Measurements from ENCODE around the gene KAT6B.

Gene KAT6B

GRCh38 chr10:74930965-74931364 is 104.6 kb downstream of the KAT6B start:
- FAIRE-seq = no peak

GRCh38 chr10:74932648-74933047 is 106.2 kb downstream of the KAT6B start:
- FAIRE-seq (no peak), DNase-seq (ENCODE audit: insufficient read length, low spot score) (no peak)
- TF ChIP-seq TAF1 (IDR thresholded peaks at IDR 0.05; ENCODE audit: low read depth, low read length) (no peak), PAX5 (IDR thresholded peaks at IDR 0.05; ENCODE audit: insufficient read depth, low read length, severe bottlenecking) (no peak), POU2F2 (IDR thresholded peaks at IDR 0.05; ENCODE audit: low read depth, low read length) (no peak), SPI1 (IDR thresholded peaks at IDR 0.05; ENCODE audit: low read depth, low read length) (no peak), POLR2A (IDR thresholded peaks at IDR 0.05; ENCODE audit: low read depth, low read length) (no peak), POLR2AphosphoS5 (IDR thresholded peaks at IDR 0.05; ENCODE audit: low read depth, low read length) (no peak)

More at GRCh38 chr10:74930965-74931364, 104.6 kb downstream of the KAT6B start:
- no peak for TF ChIP-seq POU2F2 (IDR thresholded peaks at IDR 0.05; ENCODE audit: low read depth, low read length)
- no peak for TF ChIP-seq POLR2AphosphoS5 (IDR thresholded peaks at IDR 0.05; ENCODE audit: low read depth, low read length)
- TF ChIP-seq SPI1 (IDR thresholded peaks at IDR 0.05; ENCODE audit: low read depth, low read length) = no peak
- TF ChIP-seq TAF1 (IDR thresholded peaks at IDR 0.05; ENCODE audit: low read depth, low read length) = no peak
- no peak for TF ChIP-seq POLR2A (IDR thresholded peaks at IDR 0.05; ENCODE audit: low read depth, low read length)
- TF ChIP-seq PAX5 (IDR thresholded peaks at IDR 0.05; ENCODE audit: insufficient read depth, low read length, severe bottlenecking) = no peak
- DNase-seq (ENCODE audit: insufficient read length, low spot score) = no peak

- TF ChIP-seq POLR2AphosphoS5 (IDR thresholded peaks at IDR 0.05; ENCODE audit: low read depth, low read length) (no peak), TAF1 (IDR thresholded peaks at IDR 0.05; ENCODE audit: low read depth, low read length) (no peak), SPI1 (IDR thresholded peaks at IDR 0.05; ENCODE audit: low read depth, low read length) (peak; percentile 72), POLR2A (IDR thresholded peaks at IDR 0.05; ENCODE audit: low read depth, low read length) (no peak), PAX5 (IDR thresholded peaks at IDR 0.05; ENCODE audit: insufficient read depth, low read length, severe bottlenecking) (no peak), POU2F2 (IDR thresholded peaks at IDR 0.05; ENCODE audit: low read depth, low read length) (no peak)
- FAIRE-seq (peak; percentile 47), DNase-seq (ENCODE audit: insufficient read length, low spot score) (no peak)
These were observed 107.9 kb downstream of the KAT6B start for GRCh38 chr10:74934100-74934812.

- TF ChIP-seq POLR2AphosphoS5 (IDR thresholded peaks at IDR 0.05; ENCODE audit: low read depth, low read length) = no peak
- no peak for TF ChIP-seq TAF1 (IDR thresholded peaks at IDR 0.05; ENCODE audit: low read depth, low read length)
- TF ChIP-seq PAX5 (IDR thresholded peaks at IDR 0.05; ENCODE audit: insufficient read depth, low read length, severe bottlenecking) = no peak
- TF ChIP-seq SPI1 (IDR thresholded peaks at IDR 0.05; ENCODE audit: low read depth, low read length) = no peak
- TF ChIP-seq POLR2A (IDR thresholded peaks at IDR 0.05; ENCODE audit: low read depth, low read length) = no peak
- TF ChIP-seq POU2F2 (IDR thresholded peaks at IDR 0.05; ENCODE audit: low read depth, low read length) = no peak
- DNase-seq (ENCODE audit: insufficient read length, low spot score) (no peak), FAIRE-seq (no peak)
These were observed 110.3 kb downstream of the KAT6B start for GRCh38 chr10:74936577-74937265.

- no peak for FAIRE-seq
- no peak for DNase-seq (ENCODE audit: insufficient read length, low spot score)
- TF ChIP-seq PAX5 (IDR thresholded peaks at IDR 0.05; ENCODE audit: insufficient read depth, low read length, severe bottlenecking) = no peak
- no peak for TF ChIP-seq POU2F2 (IDR thresholded peaks at IDR 0.05; ENCODE audit: low read depth, low read length)
- no peak for TF ChIP-seq POLR2AphosphoS5 (IDR thresholded peaks at IDR 0.05; ENCODE audit: low read depth, low read length)
- no peak for TF ChIP-seq TAF1 (IDR thresholded peaks at IDR 0.05; ENCODE audit: low read depth, low read length)
- no peak for TF ChIP-seq SPI1 (IDR thresholded peaks at IDR 0.05; ENCODE audit: low read depth, low read length)
- no peak for TF ChIP-seq POLR2A (IDR thresholded peaks at IDR 0.05; ENCODE audit: low read depth, low read length)
These were observed 111.0 kb downstream of the KAT6B start for GRCh38 chr10:74937266-74937856.

GRCh38 chr10:74944205-74944604 is 117.8 kb downstream of the KAT6B start:
- FAIRE-seq (peak; percentile 63), DNase-seq (ENCODE audit: insufficient read length, low spot score) (no peak)
- TF ChIP-seq POU2F2 (IDR thresholded peaks at IDR 0.05; ENCODE audit: low read depth, low read length) (no peak), TAF1 (IDR thresholded peaks at IDR 0.05; ENCODE audit: low read depth, low read length) (no peak), SPI1 (IDR thresholded peaks at IDR 0.05; ENCODE audit: low read depth, low read length) (no peak), PAX5 (IDR thresholded peaks at IDR 0.05; ENCODE audit: insufficient read depth, low read length, severe bottlenecking) (no peak), POLR2A (IDR thresholded peaks at IDR 0.05; ENCODE audit: low read depth, low read length) (no peak), POLR2AphosphoS5 (IDR thresholded peaks at IDR 0.05; ENCODE audit: low read depth, low read length) (no peak)

GRCh38 chr10:74947781-74948401 is 121.5 kb downstream of the KAT6B start:
- no peak for DNase-seq (ENCODE audit: insufficient read length, low spot score)
- peak; percentile 9 for FAIRE-seq
- TF ChIP-seq POLR2A (IDR thresholded peaks at IDR 0.05; ENCODE audit: low read depth, low read length) (no peak), POU2F2 (IDR thresholded peaks at IDR 0.05; ENCODE audit: low read depth, low read length) (no peak), PAX5 (IDR thresholded peaks at IDR 0.05; ENCODE audit: insufficient read depth, low read length, severe bottlenecking) (no peak), TAF1 (IDR thresholded peaks at IDR 0.05; ENCODE audit: low read depth, low read length) (no peak)

- TF ChIP-seq POLR2A (IDR thresholded peaks at IDR 0.05; ENCODE audit: low read depth, low read length) = no peak
- no peak for TF ChIP-seq SPI1 (IDR thresholded peaks at IDR 0.05; ENCODE audit: low read depth, low read length)
- no peak for TF ChIP-seq PAX5 (IDR thresholded peaks at IDR 0.05; ENCODE audit: insufficient read depth, low read length, severe bottlenecking)
- TF ChIP-seq TAF1 (IDR thresholded peaks at IDR 0.05; ENCODE audit: low read depth, low read length) = no peak
- no peak for TF ChIP-seq POU2F2 (IDR thresholded peaks at IDR 0.05; ENCODE audit: low read depth, low read length)
- TF ChIP-seq POLR2AphosphoS5 (IDR thresholded peaks at IDR 0.05; ENCODE audit: low read depth, low read length) = no peak
- no peak for DNase-seq (ENCODE audit: insufficient read length, low spot score)
- no peak for FAIRE-seq
These were observed 122.8 kb downstream of the KAT6B start for GRCh38 chr10:74949034-74949832.

Data from GM12891 (cell line).